Transverse colon (tissue), 4 donors: ENCODE measurements around the gene PTPRN2. TPM values are rescaled to one million over a fixed set of nuclear protein-coding genes. Genes with fewer than 3 reads are reported as not detected.

Source experiments
- DNase-seq: peaks from one replicate; pipeline ENCODE4 v3.0.0-alpha.2; 2019
- H3K27ac ChIP-seq, 4 donors: fragments of 200-600 bp; sonication (generic); 2 replicates each; pipeline ENCODE4 v1.5.1; 2016 to 2018; ENCODE audit warnings: inconsistent platforms in 4 of 4
- H3K27me3 ChIP-seq: fragments of 200-600 bp; sonication (generic); 2 replicates; pipeline ENCODE4 v1.5.1; 2017; ENCODE audit warnings: inconsistent platforms
- H3K36me3 ChIP-seq, 4 donors: fragments of 200-600 bp; sonication (generic); 2 replicates each; pipeline ENCODE4 v1.5.1; 2017 to 2019; ENCODE audit warnings: inconsistent platforms in 4 of 4
- H3K4me1 ChIP-seq, 4 donors: fragments of 200-600 bp; sonication (generic); 2 replicates each; pipeline ENCODE4 v1.5.1; 2017 to 2020; ENCODE audit warnings: inconsistent platforms in 4 of 4
- H3K4me3 ChIP-seq, 4 donors: fragments of 200-600 bp; sonication (generic); 1 replicate in 1 of 4; 2 replicates in 3 of 4; pipeline versions ENCODE4 v1.5.1 to v1.6.1; 2017 to 2019; ENCODE audit warnings: inconsistent platforms in 4 of 4
- H3K9me3 ChIP-seq, 2 donors: fragments of 200-600 bp; sonication (generic); 2 replicates each; pipeline ENCODE4 v1.5.1; 2017 to 2019; ENCODE audit warnings: inconsistent platforms in 2 of 2
- EP300 ChIP-seq: sonication (generic); formaldehyde crosslinking; IDR thresholded peaks from one replicate; pipeline ENCODE4 v1.6.1; 2017; ENCODE audit warnings: antibody characterized with exemption, low read depth
- POLR2A ChIP-seq: fragments of 450-650 bp; IDR thresholded peaks from one replicate; pipeline ENCODE4 v1.6.1; 2016; ENCODE audit warnings: antibody characterized with exemption, mild to moderate bottlenecking, moderate library complexity
- POLR2AphosphoS5 ChIP-seq, 3 donors: sonication (generic); formaldehyde crosslinking; IDR thresholded peaks; one replicate each; pipeline ENCODE4 v1.6.1; 2016; ENCODE audit warnings: antibody characterized with exemption in 3 of 3
- WGBS, 2 donors: methylation state at CpG; one replicate each; pipeline ENCODE4 v1.1.5; 2018; ENCODE audit warnings: low coverage in 1 of 2; 5-methylcytosine and 5-hydroxymethylcytosine counted together
- in situ Hi-C, 4 donors: fragments of 200-750 bp; cut with MboI; loops; one replicate each; pipeline versions ENCODE4 v1.15.0 to v1.15.1; 2017; ENCODE audit warnings: low sequenced_read_pairs in 3 of 4, low pct_ligation_motif_present in 1 of 4, low pct_unique_long_range_greater_than_20kb in 1 of 4
- intact Hi-C: fragments of 100-400 bp; cut with DNase I; formaldehyde crosslinking; loops from one replicate; pipeline ENCODE4 v1.15.1; 2023; ENCODE audit warnings: low total_unique reads
- total RNA-seq, 4 donors: library from RNA; depleted of rRNA; stranded (reverse); fragments of >200 nt; gene quantifications; one replicate each; pipeline ENCODE4 v1.1.0, GENCODE V29; 2016
- TF ChIP-seq, protein P1 (sequence below), 5 experiments: fragments of 200-600 bp in 3 of 5; fragments of 450-650 bp in 2 of 5; sonication (generic) in 3 of 5; IDR thresholded peaks; 1 replicate in 2 of 5; 2 replicates in 3 of 5; pipeline ENCODE4 v1.5.1; 2016 to 2017; ENCODE audit warnings: antibody characterized with exemption in 5 of 5, inconsistent platforms in 3 of 5, mild to moderate bottlenecking in 2 of 5, moderate library complexity in 1 of 5

PTPRN2 gene
- total RNA-seq, 4 donors from 2014 or later: 15.4 to 31.1 (median 21.8) TPM

DNA sequence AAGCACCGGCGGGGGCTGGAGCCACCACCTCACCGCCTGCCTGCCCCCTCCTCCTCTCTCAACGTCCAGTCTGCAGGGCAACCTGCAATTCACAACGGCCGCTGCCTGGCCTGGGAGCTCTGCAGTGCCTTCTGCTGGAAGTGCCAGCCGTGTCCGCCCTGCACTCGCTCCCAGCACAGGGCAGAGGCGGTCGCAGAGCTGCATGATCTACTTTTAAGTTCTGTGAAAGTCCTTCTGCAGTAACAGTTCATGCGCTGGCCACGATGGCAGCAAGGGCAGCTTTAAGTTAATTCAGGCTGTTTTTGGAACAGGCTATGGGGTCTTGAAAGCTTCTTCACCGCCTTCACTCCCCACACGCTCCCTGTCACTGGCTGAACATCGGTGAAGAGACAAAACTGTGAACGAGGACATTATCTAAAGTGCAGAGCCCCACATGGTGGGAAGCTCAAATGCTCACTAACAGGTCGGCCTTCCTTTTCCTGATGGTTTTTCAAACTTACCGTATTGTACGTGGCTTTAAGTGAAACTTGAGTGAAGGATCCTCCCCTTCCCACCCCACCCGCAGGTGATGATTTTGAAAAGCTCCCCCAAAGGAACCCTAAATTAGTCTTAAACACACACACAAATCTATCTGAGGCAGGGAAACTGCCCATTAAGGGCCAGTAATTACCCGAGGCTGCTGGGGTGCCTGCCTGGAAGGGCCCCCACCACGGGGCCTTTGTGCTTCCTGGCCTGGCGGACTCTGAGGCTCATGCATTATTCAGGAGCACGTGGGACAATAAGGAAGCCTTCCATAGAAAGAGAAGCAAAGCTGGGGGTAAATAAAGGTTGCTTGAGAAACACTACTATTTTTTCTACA lies 746.5 kb downstream of the PTPRN2 start:
- intact Hi-C loops: no loop called here
- Histone ChIP-seq H3K36me3 (no peaks in the 10 kb centered on the region), H3K27me3 (peaks cover 8% of the 10 kb centered on the region), H3K4me1 (no peaks in the 10 kb centered on the region), H3K27ac (no peak overlapping the region), H3K9me3 (no peaks in the 10 kb centered on the region), H3K4me3 (no peak overlapping the region)
- in situ Hi-C loops: no loop called here
- no peak for DNase-seq
- 76 to 80% methylated on average over 1 to 25 of the region's 25 CpGs for WGBS, 2 donors
- TF ChIP-seq EP300: no peak
- TF ChIP-seq POLR2A: no peak
- TF ChIP-seq POLR2AphosphoS5 (IDR thresholded peaks at IDR 0.05): no peak
- TF ChIP-seq, protein P1, sequence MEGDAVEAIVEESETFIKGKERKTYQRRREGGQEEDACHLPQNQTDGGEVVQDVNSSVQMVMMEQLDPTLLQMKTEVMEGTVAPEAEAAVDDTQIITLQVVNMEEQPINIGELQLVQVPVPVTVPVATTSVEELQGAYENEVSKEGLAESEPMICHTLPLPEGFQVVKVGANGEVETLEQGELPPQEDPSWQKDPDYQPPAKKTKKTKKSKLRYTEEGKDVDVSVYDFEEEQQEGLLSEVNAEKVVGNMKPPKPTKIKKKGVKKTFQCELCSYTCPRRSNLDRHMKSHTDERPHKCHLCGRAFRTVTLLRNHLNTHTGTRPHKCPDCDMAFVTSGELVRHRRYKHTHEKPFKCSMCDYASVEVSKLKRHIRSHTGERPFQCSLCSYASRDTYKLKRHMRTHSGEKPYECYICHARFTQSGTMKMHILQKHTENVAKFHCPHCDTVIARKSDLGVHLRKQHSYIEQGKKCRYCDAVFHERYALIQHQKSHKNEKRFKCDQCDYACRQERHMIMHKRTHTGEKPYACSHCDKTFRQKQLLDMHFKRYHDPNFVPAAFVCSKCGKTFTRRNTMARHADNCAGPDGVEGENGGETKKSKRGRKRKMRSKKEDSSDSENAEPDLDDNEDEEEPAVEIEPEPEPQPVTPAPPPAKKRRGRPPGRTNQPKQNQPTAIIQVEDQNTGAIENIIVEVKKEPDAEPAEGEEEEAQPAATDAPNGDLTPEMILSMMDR (IDR thresholded peaks at IDR 0.05): no peak

DNA sequence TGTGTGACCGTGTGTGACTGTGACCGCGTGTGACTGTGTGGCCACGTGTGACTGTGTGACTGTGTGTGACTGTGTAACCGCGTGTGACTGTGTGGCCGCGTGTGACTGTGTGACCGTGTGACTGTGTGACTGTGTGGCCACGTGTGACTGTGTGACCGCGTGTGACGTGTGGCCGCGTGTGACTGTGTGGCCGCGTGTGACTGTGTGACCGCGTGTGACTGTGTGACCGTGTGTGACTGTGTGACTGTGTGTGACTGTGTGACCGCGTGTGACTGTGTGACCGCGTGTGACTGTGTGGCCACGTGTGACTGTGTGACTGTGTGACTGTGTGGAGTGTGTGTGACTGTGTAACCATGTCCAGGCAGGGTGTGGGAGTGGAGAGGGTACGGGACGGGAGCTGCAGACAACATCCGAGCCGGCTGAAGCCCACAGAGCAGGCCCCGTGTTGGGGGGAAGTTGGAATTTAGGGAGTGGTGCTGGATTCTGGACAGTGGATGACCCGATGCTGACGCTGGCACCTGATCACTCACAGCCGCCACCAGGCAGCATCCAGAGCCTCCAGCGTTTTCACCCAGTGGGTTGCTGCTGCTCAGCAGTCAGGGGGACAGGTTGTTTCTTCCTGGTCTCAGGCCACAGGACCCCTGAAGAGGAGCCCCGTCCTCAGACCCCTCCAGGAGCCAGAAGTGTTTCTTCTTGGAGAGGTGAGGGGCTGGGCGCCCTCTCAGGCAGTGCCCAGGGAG lies 747.3 kb downstream of the PTPRN2 start:
- TF ChIP-seq, protein P1 (IDR thresholded peaks at IDR 0.05): no peak
- TF ChIP-seq POLR2AphosphoS5 (IDR thresholded peaks at IDR 0.05): no peak
- no peak for TF ChIP-seq EP300
- TF ChIP-seq POLR2A: no peak
- in situ Hi-C loops: no loop called here
- Histone ChIP-seq H3K27ac (no peak overlapping the region), H3K27me3 (peaks cover 8% of the 10 kb centered on the region), H3K36me3 (no peaks in the 10 kb centered on the region), H3K4me3 (no peak overlapping the region), H3K9me3 (no peaks in the 10 kb centered on the region), H3K4me1 (no peaks in the 10 kb centered on the region)
- DNase-seq: no peak
- intact Hi-C loops: no loop called here
- 87 to 89% methylated on average over 14 to 35 of the region's 36 CpGs for WGBS, 2 donors

DNA sequence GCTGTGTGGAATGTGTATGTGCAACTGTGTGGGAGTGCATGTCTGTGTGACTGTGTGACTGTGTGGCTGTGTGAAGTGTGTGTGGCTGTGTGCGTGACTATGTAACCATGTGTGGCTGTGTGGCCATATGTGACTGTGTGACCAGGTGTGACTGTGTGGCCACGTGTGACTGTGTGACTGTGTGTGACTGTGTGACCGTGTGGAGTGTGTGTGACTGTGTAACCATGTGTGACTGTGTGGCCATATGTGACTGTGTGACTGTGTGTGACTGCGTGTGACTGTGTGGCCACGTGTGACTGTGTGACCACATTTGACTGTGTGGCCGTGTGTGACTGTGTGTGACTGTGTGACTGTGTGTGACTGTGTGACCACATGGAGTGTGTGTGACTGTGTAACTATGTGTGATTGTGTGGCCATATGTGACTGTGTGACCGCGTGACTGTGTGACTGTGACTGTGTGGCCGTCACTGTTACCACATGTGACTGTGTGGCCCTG lies 747.9 kb downstream of the PTPRN2 start:
- in situ Hi-C loops: no loop called here
- no peak for TF ChIP-seq POLR2AphosphoS5 (IDR thresholded peaks at IDR 0.05)
- TF ChIP-seq EP300: no peak
- TF ChIP-seq POLR2A: no peak
- TF ChIP-seq, protein P1 (IDR thresholded peaks at IDR 0.05): no peak
- Histone ChIP-seq H3K27me3 (peaks cover 8% of the 10 kb centered on the region), H3K4me3 (no peak overlapping the region), H3K27ac (no peak overlapping the region), H3K4me1 (no peaks in the 10 kb centered on the region), H3K36me3 (no peaks in the 10 kb centered on the region), H3K9me3 (no peaks in the 10 kb centered on the region)
- DNase-seq: no peak
- 76 to 85% methylated on average over 2 to 9 of the region's 9 CpGs for WGBS, 2 donors
- intact Hi-C loops: no loop called here

DNA sequence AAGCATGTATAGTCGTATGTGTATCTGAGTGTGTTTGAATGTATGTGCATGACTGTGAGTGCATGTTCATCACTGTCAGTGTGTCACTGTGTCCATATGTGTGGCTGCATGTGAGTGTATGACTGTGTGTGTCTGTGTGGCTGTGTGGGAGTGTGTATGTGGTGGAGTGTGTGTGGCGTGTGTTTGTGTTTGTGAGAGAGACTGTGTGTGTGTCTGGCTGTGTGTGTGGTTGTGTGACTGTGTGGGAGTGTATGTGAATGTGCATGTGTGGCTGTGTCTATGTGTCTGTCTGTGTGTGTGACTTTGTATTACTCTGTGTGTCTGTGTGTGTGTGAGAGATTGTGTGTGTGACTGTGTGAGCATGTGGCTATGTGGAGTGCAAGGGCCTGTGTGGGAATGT lies 748.4 kb downstream of the PTPRN2 start:
- H3K9me3 ChIP-seq: no peaks in the 10 kb centered on the region
- H3K36me3 ChIP-seq: no peaks in the 10 kb centered on the region
- no peak overlapping the region for H3K4me3 ChIP-seq
- in situ Hi-C loops (no loop called here), intact Hi-C loops (no loop called here)
- no peaks in the 10 kb centered on the region for H3K4me1 ChIP-seq
- no peak for TF ChIP-seq POLR2AphosphoS5 (IDR thresholded peaks at IDR 0.05)
- TF ChIP-seq EP300: no peak
- TF ChIP-seq POLR2A: no peak
- TF ChIP-seq, protein P1 (IDR thresholded peaks at IDR 0.05): no peak
- WGBS, 2 donors: 60 to 79% methylated on average over 1 to 2 of the region's 2 CpGs
- no peak overlapping the region for H3K27ac ChIP-seq
- DNase-seq: no peak
- H3K27me3 ChIP-seq: peaks cover 8% of the 10 kb centered on the region
